VCaP (cell line): Measurements from ENCODE around the gene CHAF1B.
A peak's percentile ranks its signal among the peaks of the same experiment; 100 is the strongest.

Source experiments
- H3K27ac ChIP-seq: fragments of 450-650 bp; 2 replicates; pipeline ENCODE4 v1.5.1; 2017
- TF ChIP-seq, protein P1 (sequence below): fragments of 450-650 bp; conservative IDR thresholded peaks from 2 replicates; pipeline ENCODE4 v1.5.1; 2017; ENCODE audit warnings: mild to moderate bottlenecking, moderate library complexity

CHAF1B gene

DNA sequence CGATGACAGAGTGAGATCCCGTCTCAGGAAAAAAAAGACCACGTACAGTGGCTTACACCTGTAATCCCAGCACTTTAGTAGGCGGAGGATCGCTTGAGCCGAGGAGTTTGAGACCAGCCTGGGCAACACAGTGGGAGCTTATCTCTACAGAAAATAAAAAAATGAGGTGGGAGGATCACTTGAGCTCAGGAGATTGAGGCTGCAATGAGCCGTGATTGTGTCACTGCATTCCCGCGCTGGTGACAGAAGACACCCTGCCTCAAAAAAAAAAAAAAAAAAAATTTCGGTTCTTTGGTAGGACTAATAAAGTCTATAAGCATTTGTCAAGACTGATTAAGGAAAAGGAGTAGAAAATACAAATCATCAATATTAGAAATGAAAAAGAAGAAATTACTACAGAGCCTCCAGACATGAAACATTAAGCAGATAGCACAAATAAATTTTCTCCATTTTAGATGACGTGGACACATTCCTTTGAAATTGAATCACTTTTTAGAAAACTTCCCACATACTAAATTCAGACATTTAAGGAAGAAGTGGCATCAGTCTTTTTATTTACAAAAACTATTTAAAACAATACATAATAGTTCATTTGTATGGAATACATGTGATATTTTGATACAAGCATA, 34.8 kb upstream of the CHAF1B start:
- no peak overlapping the region for H3K27ac ChIP-seq
- TF ChIP-seq, protein P1, sequence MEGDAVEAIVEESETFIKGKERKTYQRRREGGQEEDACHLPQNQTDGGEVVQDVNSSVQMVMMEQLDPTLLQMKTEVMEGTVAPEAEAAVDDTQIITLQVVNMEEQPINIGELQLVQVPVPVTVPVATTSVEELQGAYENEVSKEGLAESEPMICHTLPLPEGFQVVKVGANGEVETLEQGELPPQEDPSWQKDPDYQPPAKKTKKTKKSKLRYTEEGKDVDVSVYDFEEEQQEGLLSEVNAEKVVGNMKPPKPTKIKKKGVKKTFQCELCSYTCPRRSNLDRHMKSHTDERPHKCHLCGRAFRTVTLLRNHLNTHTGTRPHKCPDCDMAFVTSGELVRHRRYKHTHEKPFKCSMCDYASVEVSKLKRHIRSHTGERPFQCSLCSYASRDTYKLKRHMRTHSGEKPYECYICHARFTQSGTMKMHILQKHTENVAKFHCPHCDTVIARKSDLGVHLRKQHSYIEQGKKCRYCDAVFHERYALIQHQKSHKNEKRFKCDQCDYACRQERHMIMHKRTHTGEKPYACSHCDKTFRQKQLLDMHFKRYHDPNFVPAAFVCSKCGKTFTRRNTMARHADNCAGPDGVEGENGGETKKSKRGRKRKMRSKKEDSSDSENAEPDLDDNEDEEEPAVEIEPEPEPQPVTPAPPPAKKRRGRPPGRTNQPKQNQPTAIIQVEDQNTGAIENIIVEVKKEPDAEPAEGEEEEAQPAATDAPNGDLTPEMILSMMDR: no peak

DNA sequence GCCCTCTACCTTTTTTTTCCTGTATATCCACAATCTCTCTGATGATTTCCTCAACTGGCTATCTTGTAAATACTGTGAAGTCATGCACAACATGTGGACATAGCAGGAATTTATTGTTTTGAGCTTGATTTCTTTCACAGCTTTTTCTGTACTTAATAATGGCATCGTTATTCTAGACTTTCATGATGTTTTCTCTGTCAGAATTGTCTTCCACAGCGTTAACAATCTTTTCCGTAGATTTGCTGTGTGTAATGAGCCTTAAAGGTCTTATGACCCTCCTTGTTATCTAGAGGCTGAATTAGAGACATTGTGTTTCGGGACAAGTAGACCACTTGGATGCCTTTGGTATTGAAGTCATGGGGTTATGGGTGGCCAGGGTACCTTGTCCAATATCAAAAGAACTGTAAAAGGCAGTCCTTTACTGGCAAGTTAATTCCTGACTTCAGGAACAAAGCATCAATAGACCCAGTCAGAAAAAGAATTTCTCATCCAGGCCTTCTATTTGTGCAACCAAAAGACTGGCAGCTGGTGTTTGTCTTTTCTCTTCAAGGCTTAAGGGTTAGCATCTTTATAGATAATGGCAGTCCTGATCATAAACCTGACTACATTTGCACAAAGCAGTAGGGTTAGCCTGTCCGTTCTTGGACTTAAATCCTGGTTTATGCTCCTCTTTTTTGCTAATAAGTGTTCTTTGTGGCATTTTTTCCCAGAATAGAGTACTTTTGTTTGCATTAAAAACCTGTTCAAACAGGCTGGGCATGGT, 30.1 kb upstream of the CHAF1B start:
- TF ChIP-seq, protein P1: no peak
- peak overlapping the region; percentile 84 for H3K27ac ChIP-seq

DNA sequence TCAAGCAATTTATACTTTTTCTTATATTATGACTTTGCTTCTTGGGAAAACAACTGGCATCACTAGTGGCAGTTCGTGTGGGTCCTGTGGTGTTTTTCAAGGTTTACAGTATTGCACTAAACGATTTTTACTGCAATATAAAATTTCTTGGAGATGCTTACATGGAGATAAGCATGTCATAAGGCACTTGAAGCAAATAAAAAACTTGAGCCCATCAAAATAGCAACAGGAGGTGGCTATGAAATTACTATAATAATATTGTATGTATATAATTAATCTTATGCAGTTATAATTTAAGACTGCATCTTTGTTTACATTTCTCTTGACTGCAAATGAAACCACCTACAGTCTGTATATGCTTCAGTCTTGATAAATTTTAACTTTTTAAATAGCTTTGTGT, 29.3 kb upstream of the CHAF1B start:
- H3K27ac ChIP-seq: peak overlapping the region; percentile 84
- TF ChIP-seq, protein P1: no peak

DNA sequence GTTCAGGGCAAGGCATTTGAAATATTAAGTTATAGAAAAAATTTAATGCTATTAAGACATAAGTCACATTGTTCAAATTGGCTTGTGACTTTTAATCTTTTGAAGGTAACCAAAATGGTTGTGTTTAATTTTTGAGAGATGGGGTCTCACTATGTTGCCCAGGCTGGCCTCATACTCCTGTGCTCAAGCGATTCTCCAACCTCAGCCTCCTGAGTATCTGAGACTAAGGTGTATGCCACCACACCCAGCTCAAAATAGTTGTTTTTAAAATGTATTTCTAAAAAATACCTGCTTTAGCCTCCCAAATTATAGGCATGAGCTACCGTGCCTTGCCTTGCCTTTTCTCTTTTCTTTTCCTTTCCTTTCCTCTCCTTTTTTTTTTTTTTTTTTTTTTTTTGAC, 26.0 kb upstream of the CHAF1B start:
- TF ChIP-seq, protein P1: no peak
- no peak overlapping the region for H3K27ac ChIP-seq

DNA sequence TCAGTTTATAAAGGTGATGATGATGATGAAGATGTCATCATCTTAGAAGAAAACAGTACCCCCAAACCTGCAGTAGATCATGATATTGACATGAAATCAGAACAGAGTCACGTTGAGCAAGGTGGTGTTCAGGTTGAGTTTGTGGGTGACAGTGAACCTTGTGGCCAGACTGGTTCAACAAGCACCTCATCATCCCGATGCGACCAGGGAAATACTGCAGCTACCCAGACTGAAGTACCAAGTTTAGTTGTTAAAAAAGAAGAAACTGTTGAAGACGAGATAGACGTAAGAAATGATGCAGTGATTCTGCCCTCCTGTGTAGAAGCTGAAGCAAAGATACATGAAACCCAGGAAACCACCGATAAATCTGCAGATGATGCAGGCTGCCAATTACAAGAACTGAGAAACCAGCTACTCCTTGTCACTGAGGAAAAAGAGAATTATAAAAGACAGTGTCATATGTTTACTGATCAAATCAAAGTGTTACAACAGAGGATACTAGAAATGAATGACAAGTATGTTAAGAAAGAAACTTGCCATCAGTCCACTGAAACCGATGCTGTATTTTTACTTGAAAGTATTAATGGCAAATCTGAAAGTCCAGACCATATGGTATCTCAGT, 16.0 kb upstream of the CHAF1B start:
- TF ChIP-seq, protein P1: no peak

DNA sequence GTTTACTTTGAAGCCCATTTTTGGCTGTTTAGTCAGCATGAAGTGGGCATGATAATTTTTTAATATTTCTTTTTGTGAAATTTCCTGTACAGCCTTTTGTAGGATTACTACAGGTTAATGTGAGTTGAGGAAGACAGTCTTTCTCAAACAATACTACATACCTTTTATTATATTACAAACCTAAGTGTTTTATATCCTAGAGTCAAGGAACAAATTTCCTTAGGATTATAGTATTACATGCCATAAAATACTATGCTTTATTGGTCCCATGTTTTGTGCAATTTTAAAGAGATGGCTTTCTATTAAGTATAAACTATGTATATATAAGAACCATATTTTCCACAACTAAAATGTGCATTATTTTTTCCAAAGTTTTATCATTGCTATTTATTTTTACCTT, 9.2 kb upstream of the CHAF1B start:
- H3K27ac ChIP-seq: no peak overlapping the region
- TF ChIP-seq, protein P1: no peak

More for the DNA sequence above, 16.0 kb upstream of the CHAF1B start:
- H3K27ac ChIP-seq: no peak overlapping the region

DNA sequence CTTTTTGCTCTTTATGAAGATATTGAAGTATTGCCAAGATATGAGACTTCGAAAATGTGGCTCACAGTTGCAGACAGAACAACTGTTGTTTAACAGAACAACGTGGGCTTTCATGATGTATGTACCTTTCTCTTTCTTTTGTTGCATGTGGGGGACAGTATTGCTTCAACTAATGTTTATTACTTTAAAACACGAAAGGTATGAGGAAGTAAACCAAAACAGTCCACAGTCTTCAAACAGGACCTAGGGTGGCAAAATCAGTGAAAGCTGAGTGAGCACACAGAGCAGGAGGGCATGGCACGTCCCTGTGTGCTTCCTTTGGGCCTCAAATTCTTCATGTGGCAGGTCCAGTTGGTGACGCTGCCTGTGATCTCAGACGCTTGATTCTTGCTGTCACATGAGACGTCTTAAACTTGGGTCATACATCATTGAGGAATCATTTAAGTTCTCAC, 7.8 kb upstream of the CHAF1B start:
- TF ChIP-seq, protein P1: no peak
- no peak overlapping the region for H3K27ac ChIP-seq
